GM12873 (cell line): Measurements from ENCODE around the gene TULP4.

ENCODE experiments used
- CTCF ChIP-seq: IDR thresholded peaks from 2 replicates; pipeline ENCODE4 v1.5.1; 2012; ENCODE audit warnings: low read depth, mild to moderate bottlenecking, moderate library complexity, low read length, control low read depth; ENCODE audit not compliant: insufficient read depth; ENCODE audit errors: missing control alignments

TULP4 gene

GRCh38 chr6:158497620-158498019 is 185.4 kb downstream of the TULP4 start:
- TF ChIP-seq CTCF, result no peak

GRCh38 chr6:158498362-158498761 is 186.1 kb downstream of the TULP4 start:
- no peak for TF ChIP-seq CTCF

- no peak for TF ChIP-seq CTCF
Measured at GRCh38 chr6:158499601-158500000, 187.3 kb downstream of the TULP4 start.

GRCh38 chr6:158500016-158500735 is 187.9 kb downstream of the TULP4 start:
- no peak for TF ChIP-seq CTCF

- no peak for TF ChIP-seq CTCF
Measured at GRCh38 chr6:158501360-158502262, 189.3 kb downstream of the TULP4 start.

GRCh38 chr6:158502263-158502950 is 190.1 kb downstream of the TULP4 start:
- no peak for TF ChIP-seq CTCF

GRCh38 chr6:158503222-158503621 is 191.0 kb downstream of the TULP4 start:
- no peak for TF ChIP-seq CTCF
